CD4-positive, CD25-positive, alpha-beta regulatory T cell (primary cell): ENCODE data around the gene CAMTA1. TPM values are rescaled to one million over a fixed set of nuclear protein-coding genes. Genes with fewer than 3 reads are reported as not detected.

Experiments used
- ATAC-seq, 2 donors: fragments of 150-1000 bp; cut with Tn5 transposase; one replicate each; pipeline ENCODE4 v1.10.0; 2021; ENCODE audit warnings: low read depth in 2 of 2, moderate number of reproducible peaks in 2 of 2, moderate library complexity in 1 of 2
- DNase-seq, 3 donors: peaks; one replicate each; pipeline versions ENCODE4 v3.0.0 to v3.0.0-alpha.2; 2012 to 2022; ENCODE audit warnings: mixed read lengths in 1 of 3
- H3K27ac ChIP-seq: one replicate; pipeline ENCODE4 v1.7.0; 2013; ENCODE audit warnings: mild to moderate bottlenecking, low read length; ENCODE audit not compliant: insufficient read depth, poor library complexity, severe bottlenecking
- H3K27me3 ChIP-seq: one replicate; pipeline ENCODE4 v1.7.0; 2013; ENCODE audit warnings: low read length; ENCODE audit not compliant: control insufficient read depth, insufficient read depth
- H3K36me3 ChIP-seq: one replicate; pipeline ENCODE4 v1.7.0; 2013; ENCODE audit warnings: mild to moderate bottlenecking, low read length, moderate library complexity; ENCODE audit not compliant: control insufficient read depth, insufficient read depth
- H3K4me1 ChIP-seq: 2 replicates; pipeline ENCODE4 v1.7.0; 2013; ENCODE audit warnings: mild to moderate bottlenecking, low read length; ENCODE audit not compliant: insufficient read depth, control insufficient read depth, poor library complexity, severe bottlenecking
- H3K4me3 ChIP-seq: one replicate; pipeline ENCODE4 v1.7.0; 2013; ENCODE audit warnings: low read depth, mild to moderate bottlenecking, low read length, moderate library complexity
- H3K9me3 ChIP-seq, 2 experiments: 1 replicate in 1 of 2; 2 replicates in 1 of 2; pipeline ENCODE4 v1.7.0; 2013; ENCODE audit warnings: low read length in 2 of 2, mild to moderate bottlenecking in 1 of 2, moderate library complexity in 1 of 2; ENCODE audit not compliant: control insufficient read depth in 2 of 2
- H3K27ac Mint-ChIP-seq, 3 donors: one replicate each; pipeline ENCODE4 v1.8.0; 2020 to 2022; ENCODE audit warnings: mild to moderate bottlenecking in 3 of 3, mixed read lengths in 3 of 3, moderate library complexity in 2 of 3
- H3K27me3 Mint-ChIP-seq: one replicate; pipeline ENCODE4 v1.8.0; 2022; ENCODE audit warnings: mild to moderate bottlenecking, mixed read lengths
- H3K36me3 Mint-ChIP-seq: one replicate; pipeline ENCODE4 v1.8.0; 2020; ENCODE audit warnings: mixed read lengths
- H3K4me1 Mint-ChIP-seq, 4 donors: one replicate each; pipeline ENCODE4 v1.8.0; 2020 to 2022; ENCODE audit warnings: mixed read lengths in 4 of 4, mild to moderate bottlenecking in 1 of 4
- H3K4me3 Mint-ChIP-seq, 4 donors: one replicate each; pipeline ENCODE4 v1.8.0; 2020 to 2022; ENCODE audit warnings: mild to moderate bottlenecking in 4 of 4, mixed read lengths in 4 of 4, moderate library complexity in 3 of 4
- H3K9me3 Mint-ChIP-seq, 7 donors: one replicate each; pipeline ENCODE4 v1.8.0; 2020 to 2022; ENCODE audit warnings: mixed read lengths in 7 of 7, mild to moderate bottlenecking in 3 of 7, moderate library complexity in 2 of 7
- polyA plus RNA-seq, 4 donors: library from polyadenylated mRNA; unstranded; fragments of 300-500 nt; fragmentation: Illumina TruSeq; gene quantifications; one replicate each; pipeline ENCODE4 v1.2.3, GENCODE V29; 2021
- total RNA-seq: library from RNA; stranded (reverse); gene quantifications from one replicate; pipeline ENCODE4 v1.2.3, GENCODE V29; 2022

Gene CAMTA1
- total and polyA plus RNA-seq, 5 donors from 2014 or later = 48.8 to 112 (median 80.0) TPM

GRCh38 chr1:6996371-6996770, 211.1 kb downstream of the CAMTA1 start:
- Histone ChIP-seq H3K4me3 (no peak overlapping the region), H3K27me3 (no peaks in the 10 kb centered on the region), H3K9me3 (no peaks in the 10 kb centered on the region), H3K36me3 (no peaks in the 10 kb centered on the region), H3K27ac (no peak overlapping the region), H3K4me1 (no peaks in the 10 kb centered on the region)
- Mint-ChIP-seq H3K4me1 (no peaks in the 10 kb centered on the region), H3K9me3 (peaks cover 0 to 6% (median 0%) of the 10 kb centered on the region in 7 donors), H3K4me3 (no peak overlapping the region), H3K36me3 (no peaks in the 10 kb centered on the region), H3K27ac (no peak overlapping the region), H3K27me3 (peaks cover 17% of the 10 kb centered on the region)
- DNase-seq = peak in 1 of 3 donors; percentile 7
- ATAC-seq = no peak

- Histone ChIP-seq H3K27me3 (no peaks in the 10 kb centered on the region), H3K27ac (no peak overlapping the region), H3K4me1 (no peaks in the 10 kb centered on the region), H3K9me3 (no peaks in the 10 kb centered on the region), H3K4me3 (no peak overlapping the region), H3K36me3 (no peaks in the 10 kb centered on the region)
- Mint-ChIP-seq H3K4me3 (no peak overlapping the region), H3K27me3 (peaks cover 17% of the 10 kb centered on the region), H3K9me3 (peaks cover 0 to 6% (median 0%) of the 10 kb centered on the region in 7 donors), H3K27ac (peak overlapping the region in 1 of 3 donors; percentile 5), H3K36me3 (no peaks in the 10 kb centered on the region), H3K4me1 (no peaks in the 10 kb centered on the region)
- no peak for DNase-seq
- no peak for ATAC-seq
Observed at GRCh38 chr1:6996866-6997265, 211.6 kb downstream of the CAMTA1 start.

- Histone ChIP-seq H3K9me3 (no peaks in the 10 kb centered on the region), H3K4me1 (no peaks in the 10 kb centered on the region), H3K27me3 (no peaks in the 10 kb centered on the region), H3K4me3 (no peak overlapping the region), H3K27ac (no peak overlapping the region), H3K36me3 (no peaks in the 10 kb centered on the region)
- Mint-ChIP-seq H3K9me3 (peaks cover 0 to 6% (median 0%) of the 10 kb centered on the region in 7 donors), H3K36me3 (no peaks in the 10 kb centered on the region), H3K4me1 (no peaks in the 10 kb centered on the region), H3K4me3 (no peak overlapping the region), H3K27me3 (peaks cover 10% of the 10 kb centered on the region), H3K27ac (no peak overlapping the region)
- no peak for ATAC-seq
- no peak for DNase-seq
Observed at GRCh38 chr1:6998267-6998666, 213.0 kb downstream of the CAMTA1 start.

GRCh38 chr1:6999826-7000225, 214.6 kb downstream of the CAMTA1 start:
- H3K36me3 Mint-ChIP-seq = no peaks in the 10 kb centered on the region
- no peak for ATAC-seq
- Histone ChIP-seq H3K4me1 (no peaks in the 10 kb centered on the region), H3K9me3 (no peaks in the 10 kb centered on the region), H3K36me3 (no peaks in the 10 kb centered on the region), H3K4me3 (no peak overlapping the region), H3K27me3 (no peaks in the 10 kb centered on the region), H3K27ac (no peak overlapping the region)
- no peak overlapping the region for H3K4me3 Mint-ChIP-seq
- H3K9me3 Mint-ChIP-seq = no peaks in the 10 kb centered on the region
- H3K4me1 Mint-ChIP-seq = no peaks in the 10 kb centered on the region
- H3K27me3 Mint-ChIP-seq = peaks cover 5% of the 10 kb centered on the region
- no peak overlapping the region for H3K27ac Mint-ChIP-seq
- no peak for DNase-seq

- H3K36me3 ChIP-seq = no peaks in the 10 kb centered on the region
- no peaks in the 10 kb centered on the region for H3K4me1 Mint-ChIP-seq
- H3K4me3 ChIP-seq = no peak overlapping the region
- no peaks in the 10 kb centered on the region for H3K36me3 Mint-ChIP-seq
- H3K27ac Mint-ChIP-seq = no peak overlapping the region
- ATAC-seq (no peak), DNase-seq (no peak)
- no peaks in the 10 kb centered on the region for H3K9me3 ChIP-seq
- no peaks in the 10 kb centered on the region for H3K9me3 Mint-ChIP-seq
- H3K27ac ChIP-seq = no peak overlapping the region
- no peaks in the 10 kb centered on the region for H3K27me3 ChIP-seq
- H3K4me1 ChIP-seq = no peaks in the 10 kb centered on the region
- no peak overlapping the region for H3K4me3 Mint-ChIP-seq
- peaks cover 5% of the 10 kb centered on the region for H3K27me3 Mint-ChIP-seq
Observed at GRCh38 chr1:7000720-7001119, 215.5 kb downstream of the CAMTA1 start.

- no peaks in the 10 kb centered on the region for H3K36me3 Mint-ChIP-seq
- H3K27ac Mint-ChIP-seq = no peak overlapping the region
- no peak for ATAC-seq
- no peak overlapping the region for H3K4me3 Mint-ChIP-seq
- Histone ChIP-seq H3K27ac (no peak overlapping the region), H3K9me3 (no peaks in the 10 kb centered on the region), H3K4me3 (no peak overlapping the region), H3K4me1 (no peaks in the 10 kb centered on the region), H3K27me3 (no peaks in the 10 kb centered on the region), H3K36me3 (no peaks in the 10 kb centered on the region)
- no peaks in the 10 kb centered on the region for H3K9me3 Mint-ChIP-seq
- no peaks in the 10 kb centered on the region for H3K4me1 Mint-ChIP-seq
- H3K27me3 Mint-ChIP-seq = peaks cover 5% of the 10 kb centered on the region
- no peak for DNase-seq
Observed at GRCh38 chr1:7002728-7003127, 217.5 kb downstream of the CAMTA1 start.

- Histone ChIP-seq H3K9me3 (no peaks in the 10 kb centered on the region), H3K4me3 (no peak overlapping the region), H3K27me3 (no peaks in the 10 kb centered on the region), H3K4me1 (no peaks in the 10 kb centered on the region), H3K36me3 (no peaks in the 10 kb centered on the region), H3K27ac (no peak overlapping the region)
- Mint-ChIP-seq H3K27ac (no peak overlapping the region), H3K9me3 (no peaks in the 10 kb centered on the region), H3K27me3 (peaks cover 5% of the 10 kb centered on the region), H3K4me3 (no peak overlapping the region), H3K4me1 (no peaks in the 10 kb centered on the region), H3K36me3 (no peaks in the 10 kb centered on the region)
- DNase-seq = no peak
- no peak for ATAC-seq
Observed at GRCh38 chr1:7003676-7004075, 218.4 kb downstream of the CAMTA1 start.

GRCh38 chr1:7004181-7004580, 218.9 kb downstream of the CAMTA1 start:
- Mint-ChIP-seq H3K27me3 (peaks cover 5% of the 10 kb centered on the region), H3K27ac (no peak overlapping the region), H3K4me3 (no peak overlapping the region), H3K9me3 (no peaks in the 10 kb centered on the region), H3K36me3 (no peaks in the 10 kb centered on the region), H3K4me1 (no peaks in the 10 kb centered on the region)
- Histone ChIP-seq H3K9me3 (no peaks in the 10 kb centered on the region), H3K4me1 (no peaks in the 10 kb centered on the region), H3K27ac (no peak overlapping the region), H3K4me3 (no peak overlapping the region), H3K27me3 (no peaks in the 10 kb centered on the region), H3K36me3 (no peaks in the 10 kb centered on the region)
- no peak for DNase-seq
- ATAC-seq = no peak
